Measurements from ENCODE around the gene SLC36A3.
"Not testable (repeated sequence)": the region's sequence is repeated elsewhere in the genome, so short reads cannot be mapped to it uniquely, and the experiment has no call there.

SLC36A3 gene

GRCh38 chr5:151303666-151304065 is at the start of gene SLC36A3:
TSS of gene SLC36A3 (minus strand) at chr5:151303766. CDS start at chr5:151303354, 412 bp downstream.
- DNase-seq (ENCODE audit: low spot score) = no peak

- no peak for DNase-seq (ENCODE audit: low spot score)
Observed at GRCh38 chr5:151351671-151352070, 48.1 kb upstream of the SLC36A3 start.

GRCh38 chr5:151348789-151349188 is 45.2 kb upstream of the SLC36A3 start:
- DNase-seq (ENCODE audit: low spot score) = no peak

GRCh38 chr5:151347369-151347768 is 43.8 kb upstream of the SLC36A3 start, which contains the start of gene SLC36A2:
TSS of gene SLC36A2 (minus strand) at chr5:151347559. CDS start at chr5:151347460, 99 bp downstream.
- DNase-seq (ENCODE audit: low spot score) = no peak

GRCh38 chr5:151345808-151346478 is 42.4 kb upstream of the SLC36A3 start:
- DNase-seq (ENCODE audit: low spot score) = no peak

- DNase-seq (ENCODE audit: low spot score) = no peak
Observed at GRCh38 chr5:151345187-151345807, 41.7 kb upstream of the SLC36A3 start.

- no peak for DNase-seq (ENCODE audit: low spot score)
Observed at GRCh38 chr5:151344088-151344487, 40.5 kb upstream of the SLC36A3 start.

GRCh38 chr5:151340004-151340403 is 36.4 kb upstream of the SLC36A3 start:
- DNase-seq (ENCODE audit: low spot score) = no peak

- no peak for DNase-seq (ENCODE audit: low spot score)
Observed at GRCh38 chr5:151338734-151339133, 35.2 kb upstream of the SLC36A3 start.

GRCh38 chr5:151332857-151333256 is 29.3 kb upstream of the SLC36A3 start:
- no peak for DNase-seq (ENCODE audit: low spot score)

- no peak for DNase-seq (ENCODE audit: low spot score)
Observed at GRCh38 chr5:151328734-151329133, 25.2 kb upstream of the SLC36A3 start.

- DNase-seq (ENCODE audit: low spot score) = no peak
Observed at GRCh38 chr5:151327585-151327984, 24.0 kb upstream of the SLC36A3 start.

GRCh38 chr5:151326266-151326665 is 22.7 kb upstream of the SLC36A3 start:
- DNase-seq (ENCODE audit: low spot score) = no peak

GRCh38 chr5:151320481-151320880 is 16.9 kb upstream of the SLC36A3 start:
- DNase-seq (ENCODE audit: low spot score) = no peak

- no peak for DNase-seq (ENCODE audit: low spot score)
Observed at GRCh38 chr5:151318850-151319732, 15.5 kb upstream of the SLC36A3 start.

GRCh38 chr5:151317871-151318270 is 14.3 kb upstream of the SLC36A3 start:
- DNase-seq (ENCODE audit: low spot score) = no peak

GRCh38 chr5:151315998-151316597 is 12.5 kb upstream of the SLC36A3 start:
- peak; percentile 49 for DNase-seq (ENCODE audit: low spot score)

- DNase-seq (ENCODE audit: low spot score) = no peak
Observed at GRCh38 chr5:151313357-151313756, 9.8 kb upstream of the SLC36A3 start.

GRCh38 chr5:151312756-151313324 is 9.3 kb upstream of the SLC36A3 start:
- no peak for DNase-seq (ENCODE audit: low spot score)

- no peak for DNase-seq (ENCODE audit: low spot score)
Observed at GRCh38 chr5:151310932-151311331, 7.4 kb upstream of the SLC36A3 start.

GRCh38 chr5:151309821-151310220 is 6.3 kb upstream of the SLC36A3 start:
- not testable (repeated sequence) for DNase-seq (ENCODE audit: low spot score)

GRCh38 chr5:151309266-151309665 is 5.7 kb upstream of the SLC36A3 start:
- not testable (repeated sequence) for DNase-seq (ENCODE audit: low spot score)

All from hematopoietic multipotent progenitor cell treated with erythropoietin and hydrocortisone succinate and interleukin-3 and kit ligand, for 17 days (in vitro differentiated cells).